ENCODE measurements around the gene DHCR24. TPM values are rescaled to one million over a fixed set of nuclear protein-coding genes. Genes with fewer than 3 reads are reported as not detected.

The DHCR24 gene
- total RNA-seq, 2 donors from 2014 or later, result 23.6 to 32.3 TPM

- DNase-seq (no peak), ATAC-seq (no peak)
- no peaks in the 10 kb centered on the region for H3K27me3 ChIP-seq
- intact Hi-C loops (cut with DNase I), result no loop called here
- no peaks in the 10 kb centered on the region for H3K36me3 ChIP-seq (replicated peaks in 1 of 2; ENCODE audit: insufficient read depth in 1 of 2, low read depth in 2 of 2)
- TF ChIP-seq POLR2A (IDR thresholded peaks at IDR 0.05) (no peak), CTCF (IDR thresholded peaks at IDR 0.05) (no peak)
- no peak overlapping the region for H3K4me3 ChIP-seq
- H3K27ac ChIP-seq, result no peak overlapping the region
- no peaks in the 10 kb centered on the region for H3K4me1 ChIP-seq
- 90 to 97% methylated on average over 1 of the region's 1 CpG for WGBS, 2 donors
- H3K9me3 ChIP-seq, result no peaks in the 10 kb centered on the region
These were observed 7.3 kb upstream of the DHCR24 start for GRCh38 chr1:54894271-54894670.

GRCh38 chr1:54892586-54892985, 5.6 kb upstream of the DHCR24 start:
- DNase-seq, result no peak
- Histone ChIP-seq H3K27me3 (no peaks in the 10 kb centered on the region), H3K27ac (no peak overlapping the region), H3K9me3 (no peaks in the 10 kb centered on the region), H3K4me3 (no peak overlapping the region), H3K4me1 (peaks cover 10% of the 10 kb centered on the region), H3K36me3 (replicated peaks in 1 of 2; ENCODE audit: insufficient read depth in 1 of 2, low read depth in 2 of 2) (no peaks in the 10 kb centered on the region)
- 61 to 63% methylated on average over 1 of the region's 1 CpG for WGBS, 2 donors
- ATAC-seq, result no peak
- intact Hi-C loops (cut with DNase I), result no loop called here
- TF ChIP-seq CTCF (IDR thresholded peaks at IDR 0.05), result no peak
- no peak for TF ChIP-seq POLR2A (IDR thresholded peaks at IDR 0.05)

- H3K27ac ChIP-seq, result no peak overlapping the region
- 74 to 76% methylated on average over 3 of the region's 3 CpGs for WGBS, 2 donors
These were observed 2.2 kb upstream of the DHCR24 start for GRCh38 chr1:54889132-54889725.

GRCh38 chr1:54888080-54888733, 1.2 kb upstream of the DHCR24 start:
- TF ChIP-seq POLR2A (IDR thresholded peaks at IDR 0.05) (no peak), CTCF (IDR thresholded peaks at IDR 0.05) (no peak)
- 45 to 68% methylated on average over 7 of the region's 7 CpGs for WGBS, 2 donors
- DNase-seq (peak in 1 of 4 donors; percentile 17), ATAC-seq (peak; percentile 25)
- Histone ChIP-seq H3K4me3 (no peak overlapping the region), H3K27me3 (no peaks in the 10 kb centered on the region), H3K36me3 (replicated peaks in 1 of 2; ENCODE audit: insufficient read depth in 1 of 2, low read depth in 2 of 2) (no peaks in the 10 kb centered on the region), H3K9me3 (no peaks in the 10 kb centered on the region), H3K27ac (peak overlapping the region in 3 of 4 donors; percentile 60 to 83 (median 68)), H3K4me1 (peaks cover 45% of the 10 kb centered on the region)
- intact Hi-C loops (cut with DNase I), result no loop called here

More at GRCh38 chr1:54889132-54889725, 2.2 kb upstream of the DHCR24 start:
- TF ChIP-seq CTCF (IDR thresholded peaks at IDR 0.05), result no peak
- TF ChIP-seq POLR2A (IDR thresholded peaks at IDR 0.05), result no peak
- no peak overlapping the region for H3K4me3 ChIP-seq
- H3K36me3 ChIP-seq (replicated peaks in 1 of 2; ENCODE audit: insufficient read depth in 1 of 2, low read depth in 2 of 2), result no peaks in the 10 kb centered on the region
- no peaks in the 10 kb centered on the region for H3K9me3 ChIP-seq
- intact Hi-C loops (cut with DNase I), result no loop called here
- no peaks in the 10 kb centered on the region for H3K27me3 ChIP-seq
- ATAC-seq (no peak), DNase-seq (no peak)
- peaks cover 35% of the 10 kb centered on the region for H3K4me1 ChIP-seq

Data from body of pancreas (tissue), 4 donors.